Lower leg skin (tissue), 3 donors: ENCODE results near the gene VRK1.

Experiments used
- CTCF ChIP-seq, 3 donors: fragments of 450-650 bp; IDR thresholded peaks; one replicate each; pipeline ENCODE4 v1.5.1; 2016; ENCODE audit warnings: antibody characterized with exemption in 3 of 3, mild to moderate bottlenecking in 3 of 3, moderate library complexity in 2 of 3
- POLR2A ChIP-seq, 2 donors: fragments of 450-650 bp; IDR thresholded peaks; one replicate each; pipeline ENCODE4 v1.6.1; 2016 to 2017; ENCODE audit warnings: antibody characterized with exemption in 2 of 2, mild to moderate bottlenecking in 1 of 2, moderate library complexity in 1 of 2

DNA sequence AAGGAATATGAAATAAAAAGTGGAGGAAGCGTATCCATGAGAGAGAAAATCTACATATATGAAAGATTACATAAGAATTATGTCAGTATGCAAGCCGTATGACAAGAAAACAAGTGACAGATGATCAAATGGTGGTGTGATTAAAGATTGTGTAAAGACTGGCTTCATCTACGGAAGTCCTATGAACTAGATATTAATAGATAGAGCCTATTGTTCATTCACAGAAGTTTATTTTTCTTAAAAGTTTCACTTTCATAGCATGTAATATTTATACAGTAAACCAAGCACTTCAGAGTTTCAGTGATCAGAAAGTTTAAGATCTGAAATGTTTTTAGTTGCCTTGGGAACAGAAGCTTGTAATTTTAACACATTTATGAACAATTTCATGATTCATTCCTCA, 84.5 kb downstream of the VRK1 start:
- TF ChIP-seq CTCF (IDR thresholded peaks at IDR 0.05) = no peak
- TF ChIP-seq POLR2A (IDR thresholded peaks at IDR 0.05) = no peak
